GM23338 (cell line): Measurements from ENCODE around the gene CLASRP. TPM values are rescaled to one million over a fixed set of nuclear protein-coding genes. Genes with fewer than 3 reads are reported as not detected.

Source experiments
- ATAC-seq: fragments of 200-7000 bp; cut with Tn5 transposase; 3 replicates; pipeline ENCODE4 v1.9.1; 2020
- DNase-seq: peaks from one replicate; pipeline ENCODE4 v3.0.0-alpha.2; 2015; ENCODE audit warnings: low spot score
- H2AFZ ChIP-seq: fragments of 200-600 bp; sonication (generic); 2 replicates; pipeline ENCODE4 v1.8.0; 2016; ENCODE audit warnings: antibody characterized with exemption, mild to moderate bottlenecking, moderate library complexity
- H3F3A ChIP-seq: fragments of 200-600 bp; sonication (generic); replicated peaks from 2 replicates; pipeline ENCODE4 v1.8.0; 2017; ENCODE audit warnings: antibody characterized with exemption, mixed run types, low read depth
- H3K27ac ChIP-seq: fragments of 200-600 bp; sonication (generic); 2 replicates; pipeline ENCODE4 v1.6.1; 2016; ENCODE audit warnings: low read depth
- H3K27me3 ChIP-seq: fragments of 200-600 bp; sonication (generic); 2 replicates; pipeline ENCODE4 v1.8.0; 2016; ENCODE audit warnings: mild to moderate bottlenecking, mixed run types, moderate library complexity; ENCODE audit not compliant: insufficient read depth
- H3K36me3 ChIP-seq: fragments of 200-600 bp; sonication (generic); 2 replicates; pipeline ENCODE4 v1.8.0; 2016; ENCODE audit warnings: mild to moderate bottlenecking; ENCODE audit not compliant: insufficient read depth
- H3K4me1 ChIP-seq: fragments of 200-600 bp; sonication (generic); 2 replicates; pipeline ENCODE4 v1.8.0; 2016; ENCODE audit warnings: mild to moderate bottlenecking, moderate library complexity; ENCODE audit not compliant: insufficient read depth
- H3K4me2 ChIP-seq: fragments of 200-600 bp; sonication (generic); 2 replicates; pipeline ENCODE4 v1.7.1; 2017; ENCODE audit warnings: mixed run types
- H3K4me3 ChIP-seq: fragments of 200-600 bp; sonication (generic); 2 replicates; pipeline ENCODE4 v1.6.1; 2016; ENCODE audit warnings: mixed run types
- H3K79me2 ChIP-seq: fragments of 200-600 bp; sonication (generic); replicated peaks from 2 replicates; pipeline ENCODE4 v1.8.0; 2017; ENCODE audit warnings: mild to moderate bottlenecking; ENCODE audit not compliant: insufficient read depth
- H3K9me2 ChIP-seq: fragments of 200-600 bp; sonication (generic); 2 replicates; pipeline ENCODE4 v1.8.0; 2017; ENCODE audit not compliant: insufficient read depth
- H4K20me1 ChIP-seq: fragments of 200-600 bp; sonication (generic); replicated peaks from 2 replicates; pipeline ENCODE4 v1.8.0; 2017; ENCODE audit warnings: mild to moderate bottlenecking; ENCODE audit not compliant: insufficient read depth
- H3K27ac Mint-ChIP-seq: 2 replicates; pipeline ENCODE4 v1.8.0; 2020; ENCODE audit warnings: inconsistent platforms, mild to moderate bottlenecking, moderate library complexity, mixed read lengths
- H3K27me3 Mint-ChIP-seq: 3 replicates; pipeline ENCODE4 v1.8.0; 2022; ENCODE audit warnings: low read depth, mild to moderate bottlenecking, moderate library complexity, mixed read lengths, inconsistent platforms; ENCODE audit not compliant: insufficient read depth, poor library complexity
- H3K36me3 Mint-ChIP-seq: 3 replicates; pipeline ENCODE4 v1.8.0; 2021; ENCODE audit warnings: low read depth, mild to moderate bottlenecking, inconsistent platforms, moderate library complexity, mixed read lengths
- H3K4me1 Mint-ChIP-seq: 3 replicates; pipeline ENCODE4 v1.8.0; 2020; ENCODE audit warnings: mild to moderate bottlenecking, inconsistent platforms, mixed read lengths
- H3K4me3 Mint-ChIP-seq: 3 replicates; pipeline ENCODE4 v1.8.0; 2021; ENCODE audit warnings: moderate library complexity, mild to moderate bottlenecking, inconsistent platforms, mixed read lengths
- H3K9me3 Mint-ChIP-seq: 3 replicates; pipeline ENCODE4 v1.8.0; 2020; ENCODE audit warnings: moderate library complexity, mild to moderate bottlenecking, inconsistent platforms, mixed read lengths
- CREB1 ChIP-seq: fragments of 250-450 bp; sonication (Bioruptor Pico); IDR thresholded peaks from 2 replicates; pipeline ENCODE4 v1.5.0; 2020; ENCODE audit warnings: low read depth, mild to moderate bottlenecking, moderate library complexity
- JUNB ChIP-seq: IDR thresholded peaks from one replicate; pipeline ENCODE4 v1.6.1; 2016; ENCODE audit warnings: antibody characterized with exemption; ENCODE audit not compliant: unreplicated experiment
- NANOG ChIP-seq: IDR thresholded peaks from 2 replicates; pipeline ENCODE4 v1.6.1; 2016; ENCODE audit warnings: antibody characterized with exemption, borderline replicate concordance
- POLR2AphosphoS5 ChIP-seq: IDR thresholded peaks from 2 replicates; pipeline ENCODE4 v1.6.1; 2016; ENCODE audit warnings: antibody characterized with exemption, low read depth
- REST ChIP-seq: IDR thresholded peaks from one replicate; pipeline ENCODE4 v1.6.1; 2018; ENCODE audit warnings: antibody characterized with exemption; ENCODE audit not compliant: unreplicated experiment
- STAT1 ChIP-seq: IDR thresholded peaks from one replicate; pipeline ENCODE4 v1.6.1; 2016; ENCODE audit warnings: antibody characterized with exemption; ENCODE audit not compliant: unreplicated experiment
- ZNF114 ChIP-seq: fragments of 250-450 bp; sonication (Bioruptor Pico); IDR thresholded peaks from 2 replicates; pipeline ENCODE4 v1.5.0; 2020; ENCODE audit warnings: mild to moderate bottlenecking, moderate library complexity
- ZNF331 ChIP-seq: fragments of 250-450 bp; sonication (Bioruptor Pico); IDR thresholded peaks from 2 replicates; pipeline ENCODE4 v1.5.0; 2020; ENCODE audit warnings: low read depth, mild to moderate bottlenecking, moderate library complexity
- polyA plus RNA-seq: library from polyadenylated mRNA; unstranded; fragments of >200 nt; fragmentation: Nextera tagmentation; extraction: Ambion mirVana; gene quantifications from 2 replicates; pipeline ENCODE4 v1.2.1, GENCODE V29; 2016
- total RNA-seq: library from RNA; depleted of rRNA; stranded (reverse); fragments of >200 nt; shearing (Covaris generic); gene quantifications from 2 replicates; pipeline ENCODE4 v1.2.3, GENCODE V29; 2014
- TF ChIP-seq, protein P1 (sequence below), 2 experiments: fragments of 200-600 bp in 1 of 2; sonication (generic) in 1 of 2; conservative IDR thresholded peaks; 2 replicates each; pipeline versions ENCODE4 v1.5.1 to v1.6.1; 2016 to 2017; ENCODE audit warnings: antibody characterized with exemption in 2 of 2, low read depth in 2 of 2, mild to moderate bottlenecking in 2 of 2, moderate library complexity in 1 of 2
- TF ChIP-seq, protein P2 (sequence below): fragments of 250-450 bp; sonication (Bioruptor Pico); IDR thresholded peaks from 2 replicates; pipeline ENCODE4 v1.5.0; 2020; ENCODE audit warnings: mild to moderate bottlenecking, moderate library complexity

CLASRP gene
- total and polyA plus RNA-seq, 2 experiments from 2014 or later, result 27.1 to 78.7 TPM

- Histone ChIP-seq H3K4me2 (no peak overlapping the region), H4K20me1 (peaks cover 48% of the 10 kb centered on the region), H3K9me2 (no peaks in the 10 kb centered on the region), H3K27ac (no peak overlapping the region), H2AFZ (no peak overlapping the region), H3F3A (no peaks in the 10 kb centered on the region), H3K79me2 (peaks cover 94% of the 10 kb centered on the region), H3K36me3 (no peaks in the 10 kb centered on the region), H3K4me3 (no peak overlapping the region), H3K4me1 (peaks cover 3% of the 10 kb centered on the region; the same call in 1 of the 2 replicates), H3K27me3 (no peaks in the 10 kb centered on the region)
- DNase-seq, result no peak
- TF ChIP-seq STAT1 (no peak), JUNB (no peak), NANOG (no peak)
- H3K27ac Mint-ChIP-seq, result no peak overlapping the region
- no peaks in the 10 kb centered on the region for H3K9me3 Mint-ChIP-seq
- ATAC-seq, result no peak
- peaks cover 22% of the 10 kb centered on the region for H3K4me1 Mint-ChIP-seq
- no peak overlapping the region for H3K4me3 Mint-ChIP-seq
- peaks cover 4% of the 10 kb centered on the region for H3K27me3 Mint-ChIP-seq
- H3K36me3 Mint-ChIP-seq, result no peaks in the 10 kb centered on the region; the same call in 2 of the 3 replicates
Measured at GRCh38 chr19:45107621-45108150, 68.8 kb downstream of the CLASRP start.

- Mint-ChIP-seq H3K4me3 (no peak overlapping the region), H3K4me1 (peaks cover 2% of the 10 kb centered on the region; the same call in 1 of the 3 replicates), H3K27ac (no peak overlapping the region), H3K36me3 (no peaks in the 10 kb centered on the region), H3K27me3 (peaks cover 2% of the 10 kb centered on the region), H3K9me3 (no peaks in the 10 kb centered on the region)
- Histone ChIP-seq H3F3A (no peaks in the 10 kb centered on the region), H3K4me2 (no peak overlapping the region), H3K79me2 (peaks cover 97% of the 10 kb centered on the region), H4K20me1 (peaks cover 51% of the 10 kb centered on the region), H3K4me1 (no peaks in the 10 kb centered on the region; the same call in 1 of the 2 replicates), H3K27ac (no peak overlapping the region), H2AFZ (no peak overlapping the region), H3K27me3 (no peaks in the 10 kb centered on the region), H3K36me3 (no peaks in the 10 kb centered on the region), H3K9me2 (no peaks in the 10 kb centered on the region), H3K4me3 (no peak overlapping the region)
- DNase-seq (no peak), ATAC-seq (no peak)
- TF ChIP-seq, protein P1, sequence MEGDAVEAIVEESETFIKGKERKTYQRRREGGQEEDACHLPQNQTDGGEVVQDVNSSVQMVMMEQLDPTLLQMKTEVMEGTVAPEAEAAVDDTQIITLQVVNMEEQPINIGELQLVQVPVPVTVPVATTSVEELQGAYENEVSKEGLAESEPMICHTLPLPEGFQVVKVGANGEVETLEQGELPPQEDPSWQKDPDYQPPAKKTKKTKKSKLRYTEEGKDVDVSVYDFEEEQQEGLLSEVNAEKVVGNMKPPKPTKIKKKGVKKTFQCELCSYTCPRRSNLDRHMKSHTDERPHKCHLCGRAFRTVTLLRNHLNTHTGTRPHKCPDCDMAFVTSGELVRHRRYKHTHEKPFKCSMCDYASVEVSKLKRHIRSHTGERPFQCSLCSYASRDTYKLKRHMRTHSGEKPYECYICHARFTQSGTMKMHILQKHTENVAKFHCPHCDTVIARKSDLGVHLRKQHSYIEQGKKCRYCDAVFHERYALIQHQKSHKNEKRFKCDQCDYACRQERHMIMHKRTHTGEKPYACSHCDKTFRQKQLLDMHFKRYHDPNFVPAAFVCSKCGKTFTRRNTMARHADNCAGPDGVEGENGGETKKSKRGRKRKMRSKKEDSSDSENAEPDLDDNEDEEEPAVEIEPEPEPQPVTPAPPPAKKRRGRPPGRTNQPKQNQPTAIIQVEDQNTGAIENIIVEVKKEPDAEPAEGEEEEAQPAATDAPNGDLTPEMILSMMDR (conservative IDR thresholded peaks at IDR 0.05; ENCODE audit: low read depth in 2 of 2), result no peak
- TF ChIP-seq POLR2AphosphoS5 (no peak), CREB1 (CRISPR knock-in tag) (no peak), ZNF331 (no peak), ZNF114 (no peak), JUNB (no peak), NANOG (no peak), STAT1 (no peak), REST (no peak)
- TF ChIP-seq, protein P2, sequence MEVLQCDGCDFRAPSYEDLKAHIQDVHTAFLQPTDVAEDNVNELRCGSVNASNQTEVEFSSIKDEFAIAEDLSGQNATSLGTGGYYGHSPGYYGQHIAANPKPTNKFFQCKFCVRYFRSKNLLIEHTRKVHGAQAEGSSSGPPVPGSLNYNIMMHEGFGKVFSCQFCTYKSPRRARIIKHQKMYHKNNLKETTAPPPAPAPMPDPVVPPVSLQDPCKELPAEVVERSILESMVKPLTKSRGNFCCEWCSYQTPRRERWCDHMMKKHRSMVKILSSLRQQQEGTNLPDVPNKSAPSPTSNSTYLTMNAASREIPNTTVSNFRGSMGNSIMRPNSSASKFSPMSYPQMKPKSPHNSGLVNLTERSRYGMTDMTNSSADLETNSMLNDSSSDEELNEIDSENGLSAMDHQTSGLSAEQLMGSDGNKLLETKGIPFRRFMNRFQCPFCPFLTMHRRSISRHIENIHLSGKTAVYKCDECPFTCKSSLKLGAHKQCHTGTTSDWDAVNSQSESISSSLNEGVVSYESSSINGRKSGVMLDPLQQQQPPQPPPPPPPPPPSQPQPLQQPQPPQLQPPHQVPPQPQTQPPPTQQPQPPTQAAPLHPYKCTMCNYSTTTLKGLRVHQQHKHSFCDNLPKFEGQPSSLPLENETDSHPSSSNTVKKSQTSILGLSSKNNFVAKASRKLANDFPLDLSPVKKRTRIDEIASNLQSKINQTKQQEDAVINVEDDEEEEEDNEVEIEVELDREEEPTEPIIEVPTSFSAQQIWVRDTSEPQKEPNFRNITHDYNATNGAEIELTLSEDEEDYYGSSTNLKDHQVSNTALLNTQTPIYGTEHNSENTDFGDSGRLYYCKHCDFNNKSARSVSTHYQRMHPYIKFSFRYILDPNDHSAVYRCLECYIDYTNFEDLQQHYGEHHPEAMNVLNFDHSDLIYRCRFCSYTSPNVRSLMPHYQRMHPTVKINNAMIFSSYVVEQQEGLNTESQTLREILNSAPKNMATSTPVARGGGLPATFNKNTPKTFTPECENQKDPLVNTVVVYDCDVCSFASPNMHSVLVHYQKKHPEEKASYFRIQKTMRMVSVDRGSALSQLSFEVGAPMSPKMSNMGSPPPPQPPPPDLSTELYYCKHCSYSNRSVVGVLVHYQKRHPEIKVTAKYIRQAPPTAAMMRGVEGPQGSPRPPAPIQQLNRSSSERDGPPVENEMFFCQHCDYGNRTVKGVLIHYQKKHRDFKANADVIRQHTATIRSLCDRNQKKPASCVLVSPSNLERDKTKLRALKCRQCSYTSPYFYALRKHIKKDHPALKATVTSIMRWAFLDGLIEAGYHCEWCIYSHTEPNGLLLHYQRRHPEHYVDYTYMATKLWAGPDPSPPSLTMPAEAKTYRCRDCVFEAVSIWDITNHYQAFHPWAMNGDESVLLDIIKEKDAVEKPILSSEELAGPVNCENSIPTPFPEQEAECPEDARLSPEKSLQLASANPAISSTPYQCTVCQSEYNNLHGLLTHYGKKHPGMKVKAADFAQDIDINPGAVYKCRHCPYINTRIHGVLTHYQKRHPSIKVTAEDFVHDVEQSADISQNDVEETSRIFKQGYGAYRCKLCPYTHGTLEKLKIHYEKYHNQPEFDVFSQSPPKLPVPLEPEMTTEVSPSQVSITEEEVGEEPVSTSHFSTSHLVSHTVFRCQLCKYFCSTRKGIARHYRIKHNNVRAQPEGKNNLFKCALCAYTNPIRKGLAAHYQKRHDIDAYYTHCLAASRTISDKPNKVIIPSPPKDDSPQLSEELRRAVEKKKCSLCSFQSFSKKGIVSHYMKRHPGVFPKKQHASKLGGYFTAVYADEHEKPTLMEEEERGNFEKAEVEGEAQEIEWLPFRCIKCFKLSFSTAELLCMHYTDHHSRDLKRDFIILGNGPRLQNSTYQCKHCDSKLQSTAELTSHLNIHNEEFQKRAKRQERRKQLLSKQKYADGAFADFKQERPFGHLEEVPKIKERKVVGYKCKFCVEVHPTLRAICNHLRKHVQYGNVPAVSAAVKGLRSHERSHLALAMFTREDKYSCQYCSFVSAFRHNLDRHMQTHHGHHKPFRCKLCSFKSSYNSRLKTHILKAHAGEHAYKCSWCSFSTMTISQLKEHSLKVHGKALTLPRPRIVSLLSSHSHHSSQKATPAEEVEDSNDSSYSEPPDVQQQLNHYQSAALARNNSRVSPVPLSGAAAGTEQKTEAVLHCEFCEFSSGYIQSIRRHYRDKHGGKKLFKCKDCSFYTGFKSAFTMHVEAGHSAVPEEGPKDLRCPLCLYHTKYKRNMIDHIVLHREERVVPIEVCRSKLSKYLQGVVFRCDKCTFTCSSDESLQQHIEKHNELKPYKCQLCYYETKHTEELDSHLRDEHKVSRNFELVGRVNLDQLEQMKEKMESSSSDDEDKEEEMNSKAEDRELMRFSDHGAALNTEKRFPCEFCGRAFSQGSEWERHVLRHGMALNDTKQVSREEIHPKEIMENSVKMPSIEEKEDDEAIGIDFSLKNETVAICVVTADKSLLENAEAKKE (CRISPR knock-in tag), result no peak
Measured at GRCh38 chr19:45110851-45111266, 72.0 kb downstream of the CLASRP start.
